Lung (tissue), 12 donors: Measurements from ENCODE around the gene TMEM151B. TPM values are rescaled to one million over a fixed set of nuclear protein-coding genes. Genes with fewer than 3 reads are reported as not detected.

Experiments
- ATAC-seq: fragments of 200-7000 bp; cut with Tn5 transposase; one replicate; pipeline ENCODE4 v1.9.1; 2020; ENCODE audit warnings: moderate number of reproducible peaks; ENCODE audit not compliant: insufficient read depth, low FRiP score
- DNase-seq, 3 donors: peaks; one replicate each; pipeline ENCODE4 v3.0.0-alpha.2; 2013 to 2017
- H3K27ac ChIP-seq, 2 donors: one replicate each; pipeline ENCODE4 v1.5.1; 2013; ENCODE audit warnings: mild to moderate bottlenecking in 2 of 2, moderate library complexity in 2 of 2, control low read depth in 1 of 2, inconsistent platforms in 1 of 2, low read depth in 1 of 2, low read length in 1 of 2
- H3K27me3 ChIP-seq, 3 donors: one replicate each; pipeline ENCODE4 v1.5.1; 2013; ENCODE audit warnings: low read length in 2 of 3; ENCODE audit not compliant: control insufficient read depth in 3 of 3, insufficient read depth in 3 of 3
- H3K36me3 ChIP-seq, 4 donors: one replicate each; pipeline ENCODE4 v1.5.1; 2013; ENCODE audit warnings: low read length in 4 of 4, mild to moderate bottlenecking in 1 of 4, moderate library complexity in 1 of 4; ENCODE audit not compliant: control insufficient read depth in 4 of 4, insufficient read depth in 4 of 4
- H3K4me1 ChIP-seq, 5 donors: one replicate each; pipeline ENCODE4 v1.5.1; 2013; ENCODE audit warnings: low read length in 5 of 5, mild to moderate bottlenecking in 2 of 5, moderate library complexity in 1 of 5; ENCODE audit not compliant: control insufficient read depth in 5 of 5, insufficient read depth in 5 of 5
- H3K4me3 ChIP-seq: one replicate; pipeline ENCODE4 v1.5.1; 2013; ENCODE audit warnings: mild to moderate bottlenecking, control low read depth, moderate library complexity
- H3K9ac ChIP-seq, 2 donors: one replicate each; pipeline ENCODE4 v1.5.1; 2013; ENCODE audit warnings: low read length in 2 of 2, control low read depth in 1 of 2; ENCODE audit not compliant: insufficient read depth in 1 of 2
- H3K9me3 ChIP-seq, 4 donors: one replicate each; pipeline ENCODE4 v1.5.1; 2013; ENCODE audit warnings: low read length in 3 of 4, mild to moderate bottlenecking in 1 of 4, moderate library complexity in 1 of 4; ENCODE audit not compliant: control insufficient read depth in 4 of 4, insufficient read depth in 3 of 4
- WGBS, 2 donors: extraction: QIAGEN DNeasy Blood & Tissue Kit; methylation state at CpG; one replicate each; pipeline ENCODE4 v1.1.7; 2013; 5-methylcytosine and 5-hydroxymethylcytosine counted together
- polyA plus RNA-seq, 2 donors: library from polyadenylated mRNA; stranded (reverse); fragments of 200-250 nt; gene quantifications; one replicate each; pipeline ENCODE4 v1.2.1, GENCODE V29; 2013
- total RNA-seq, 2 donors: library from RNA; depleted of rRNA in 1 of 2; stranded (reverse); fragments of >200 nt in 1 of 2; gene quantifications; one replicate each; pipeline ENCODE4 v1.2.1, GENCODE V29; 2014 to 2021
- TF ChIP-seq, protein P1 (sequence below): IDR thresholded peaks from 2 replicates; pipeline ENCODE4 v1.5.1; 2012; ENCODE audit warnings: mild to moderate bottlenecking; ENCODE audit errors: control extremely low read depth, extremely low read depth
- donor health status: control.
- donor health status: control.
- donor health status: Bipolar disorder and iron deficiency.
- donor health status: healthy.
- donor health status: DM: yes; HTN: yes; CAD: no.

TMEM151B gene
- total and polyA plus RNA-seq, 4 donors, result 0.02 to 0.21 (median 0.08) TPM

DNA sequence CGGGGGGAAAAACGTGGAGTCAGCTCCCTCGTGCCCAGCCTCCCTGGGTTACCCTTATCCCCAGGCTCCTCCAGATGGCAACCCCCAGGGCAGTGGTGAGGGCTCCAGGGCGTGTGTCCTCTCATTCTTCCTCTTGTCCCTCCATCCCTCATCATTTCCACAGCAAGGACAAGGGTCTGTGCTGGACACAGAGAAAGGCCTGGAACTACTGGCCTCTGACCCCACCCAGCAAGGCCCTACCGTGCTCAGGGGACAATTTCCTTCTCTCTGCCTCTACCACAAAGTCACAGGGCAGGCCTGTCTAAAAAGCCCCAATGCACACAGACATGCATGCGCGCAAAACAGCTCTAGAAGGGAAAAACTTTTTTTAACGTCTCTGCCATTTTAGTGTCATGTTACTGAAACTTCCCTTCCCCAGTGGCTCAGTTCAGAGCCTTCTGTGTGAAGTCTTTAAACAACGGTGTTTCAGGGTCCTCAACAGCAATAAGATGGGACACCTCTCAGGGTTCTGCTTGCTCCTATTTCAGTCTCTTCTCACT lies 11.9 kb upstream of the TMEM151B start:
- Histone ChIP-seq H3K9me3 (no peaks in the 10 kb centered on the region), H3K27ac (peak overlapping the region; percentile 89), H3K27me3 (no peaks in the 10 kb centered on the region), H3K4me3 (no peak overlapping the region), H3K4me1 (peaks cover 0 to 31% (median 12%) of the 10 kb centered on the region in 5 donors), H3K36me3 (peaks cover 10 to 35% (median 26%) of the 10 kb centered on the region in 4 donors), H3K9ac (no peak overlapping the region)
- TF ChIP-seq, protein P1, sequence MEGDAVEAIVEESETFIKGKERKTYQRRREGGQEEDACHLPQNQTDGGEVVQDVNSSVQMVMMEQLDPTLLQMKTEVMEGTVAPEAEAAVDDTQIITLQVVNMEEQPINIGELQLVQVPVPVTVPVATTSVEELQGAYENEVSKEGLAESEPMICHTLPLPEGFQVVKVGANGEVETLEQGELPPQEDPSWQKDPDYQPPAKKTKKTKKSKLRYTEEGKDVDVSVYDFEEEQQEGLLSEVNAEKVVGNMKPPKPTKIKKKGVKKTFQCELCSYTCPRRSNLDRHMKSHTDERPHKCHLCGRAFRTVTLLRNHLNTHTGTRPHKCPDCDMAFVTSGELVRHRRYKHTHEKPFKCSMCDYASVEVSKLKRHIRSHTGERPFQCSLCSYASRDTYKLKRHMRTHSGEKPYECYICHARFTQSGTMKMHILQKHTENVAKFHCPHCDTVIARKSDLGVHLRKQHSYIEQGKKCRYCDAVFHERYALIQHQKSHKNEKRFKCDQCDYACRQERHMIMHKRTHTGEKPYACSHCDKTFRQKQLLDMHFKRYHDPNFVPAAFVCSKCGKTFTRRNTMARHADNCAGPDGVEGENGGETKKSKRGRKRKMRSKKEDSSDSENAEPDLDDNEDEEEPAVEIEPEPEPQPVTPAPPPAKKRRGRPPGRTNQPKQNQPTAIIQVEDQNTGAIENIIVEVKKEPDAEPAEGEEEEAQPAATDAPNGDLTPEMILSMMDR, result no peak
- WGBS, 2 donors, result 84 to 88% methylated on average over 9 of the region's 9 CpGs
- ATAC-seq (no peak), DNase-seq (no peak)

DNA sequence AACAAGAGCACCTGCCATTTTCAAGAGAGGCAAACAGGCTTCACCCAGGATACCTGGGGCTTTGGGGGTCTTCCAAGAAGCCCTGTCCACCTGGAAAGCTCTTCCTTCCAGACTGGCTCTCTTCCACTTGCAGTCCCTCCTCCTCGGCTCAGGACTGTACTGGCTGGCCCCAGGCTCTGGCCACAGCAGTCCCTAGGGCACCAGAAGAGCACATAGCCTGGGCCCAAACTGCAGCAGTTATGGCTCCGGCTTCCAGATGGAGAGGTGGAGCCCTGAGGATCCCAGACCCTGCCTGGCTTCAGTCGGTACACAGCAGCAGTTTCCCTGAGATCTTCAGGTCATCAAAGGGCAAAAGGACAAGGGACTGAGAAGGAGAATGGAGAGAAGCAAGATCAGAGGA lies 11.3 kb upstream of the TMEM151B start:
- Histone ChIP-seq H3K36me3 (peaks cover 5 to 33% (median 22%) of the 10 kb centered on the region in 4 donors), H3K9me3 (no peaks in the 10 kb centered on the region), H3K9ac (no peak overlapping the region), H3K27me3 (no peaks in the 10 kb centered on the region), H3K4me3 (no peak overlapping the region), H3K4me1 (peaks cover 0 to 36% (median 17%) of the 10 kb centered on the region in 5 donors), H3K27ac (no peak overlapping the region)
- DNase-seq (no peak), ATAC-seq (no peak)
- TF ChIP-seq, protein P1, result no peak
- 93 to 97% methylated on average over 3 of the region's 3 CpGs for WGBS, 2 donors

DNA sequence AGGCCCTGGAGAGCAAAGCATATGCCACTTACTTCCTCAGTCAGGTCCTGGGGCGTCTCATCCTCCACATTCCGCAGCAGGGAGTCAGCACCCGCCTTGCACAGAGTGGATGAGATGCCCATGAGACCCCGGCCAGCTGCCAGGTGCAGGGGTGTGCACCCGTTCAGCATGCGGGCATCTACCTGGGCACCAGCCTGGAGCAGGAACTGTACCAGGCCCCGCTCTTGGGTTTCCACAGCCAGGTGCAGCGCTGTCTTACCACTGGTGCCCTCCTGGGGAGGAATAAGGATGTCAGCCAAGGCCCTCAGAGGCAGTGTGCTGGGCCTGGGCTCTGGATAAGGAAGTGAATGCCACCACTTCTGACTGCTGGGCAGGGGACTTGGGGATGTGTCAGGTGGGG lies 10.2 kb upstream of the TMEM151B start:
- Histone ChIP-seq H3K27ac (no peak overlapping the region), H3K4me3 (no peak overlapping the region), H3K27me3 (no peaks in the 10 kb centered on the region), H3K9ac (no peak overlapping the region), H3K9me3 (no peaks in the 10 kb centered on the region), H3K4me1 (peaks cover 6 to 45% (median 17%) of the 10 kb centered on the region in 5 donors), H3K36me3 (peaks cover 0 to 22% (median 12%) of the 10 kb centered on the region in 4 donors)
- WGBS, 2 donors, result 92 to 97% methylated on average over 8 of the region's 8 CpGs
- DNase-seq (no peak), ATAC-seq (no peak)
- TF ChIP-seq, protein P1, result no peak
